ENCODE results near the gene GRAMD1A.
A peak's percentile ranks its signal among the peaks of the same experiment; 100 is the strongest.

Gene GRAMD1A

DNA sequence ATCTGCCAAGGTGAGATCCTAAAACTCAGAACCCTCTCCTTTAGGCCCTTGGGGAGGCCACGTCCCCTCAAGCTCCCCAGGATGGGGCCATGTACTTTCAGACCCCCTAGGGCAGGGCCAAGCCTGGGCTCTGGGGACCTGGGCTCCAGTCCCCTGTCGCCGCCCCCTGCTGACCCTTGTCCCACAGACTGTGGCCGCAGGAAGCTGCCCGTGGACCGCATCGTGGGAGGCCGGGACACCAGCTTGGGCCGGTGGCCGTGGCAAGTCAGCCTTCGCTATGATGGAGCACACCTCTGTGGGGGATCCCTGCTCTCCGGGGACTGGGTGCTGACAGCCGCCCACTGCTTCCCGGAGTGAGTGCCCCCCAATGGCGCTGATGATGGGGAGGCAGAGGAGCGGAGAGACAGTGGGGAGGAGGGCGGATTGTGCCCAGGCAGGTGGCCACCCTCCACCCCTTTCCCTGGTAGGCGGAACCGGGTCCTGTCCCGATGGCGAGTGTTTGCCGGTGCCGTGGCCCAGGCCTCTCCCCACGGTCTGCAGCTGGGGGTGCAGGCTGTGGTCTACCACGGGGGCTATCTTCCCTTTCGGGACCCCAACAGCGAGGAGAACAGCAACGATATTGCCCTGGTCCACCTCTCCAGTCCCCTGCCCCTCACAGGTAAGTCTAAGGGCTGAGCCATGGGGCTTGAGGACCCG is 60.2 kb downstream of the GRAMD1A start:
- no peak overlapping the region for H3K27ac ChIP-seq (ENCODE audit: low read depth, low read length)
- no peaks in the 10 kb centered on the region for H3K27me3 ChIP-seq (ENCODE audit: control insufficient read depth, insufficient read depth, low read length)
- no peak overlapping the region for H3K9ac ChIP-seq (ENCODE audit: low read depth, low read length)
- no peaks in the 10 kb centered on the region for H3K9me3 ChIP-seq (ENCODE audit: control insufficient read depth, insufficient read depth, low read length)
- H3K4me3 ChIP-seq (ENCODE audit: low read depth, low read length): no peak overlapping the region
- no peaks in the 10 kb centered on the region for H3K36me3 ChIP-seq (ENCODE audit: control insufficient read depth, insufficient read depth, low read length)
- no peaks in the 10 kb centered on the region; the same call in 1 of the 2 replicates for H3K4me1 ChIP-seq (ENCODE audit: control insufficient read depth, insufficient read depth, low read length)

DNA sequence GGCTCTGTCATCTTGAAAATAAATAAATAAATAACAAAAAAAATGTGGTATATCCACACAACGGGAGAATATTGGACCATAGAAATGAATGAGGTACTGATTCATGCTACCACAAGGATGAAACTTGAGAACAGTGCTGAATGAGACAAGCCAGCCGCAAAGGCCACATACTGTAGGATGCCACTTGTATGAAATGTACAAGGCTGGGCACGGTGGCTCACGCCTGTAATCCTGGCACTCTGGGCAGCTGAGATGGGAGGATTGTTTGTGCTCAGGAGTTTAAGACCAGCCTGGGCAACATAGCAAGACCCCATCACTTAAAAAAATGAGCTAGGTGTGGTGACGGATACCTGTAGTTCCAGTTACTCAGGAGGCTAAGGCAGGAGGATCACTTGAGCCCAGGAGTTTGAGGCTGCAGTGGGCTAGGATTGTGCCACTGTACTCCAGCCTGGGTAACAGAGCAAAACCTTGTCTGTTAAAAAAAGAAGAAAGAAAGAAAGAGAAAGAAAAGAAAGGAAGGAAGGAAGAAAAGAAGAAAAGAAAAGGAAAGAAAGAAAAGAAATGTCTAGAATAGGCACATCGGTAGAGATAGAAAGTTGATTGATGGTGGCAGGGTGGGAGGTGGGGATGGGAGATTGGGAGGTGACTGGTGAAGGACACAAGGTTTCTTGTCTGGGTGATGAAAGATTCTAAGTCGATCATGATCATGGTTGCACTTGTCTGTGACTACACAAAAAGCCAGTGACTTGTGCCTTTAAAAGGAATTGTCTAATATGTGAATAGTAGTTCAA is 61.7 kb downstream of the GRAMD1A start:
- no peak overlapping the region for H3K9ac ChIP-seq (ENCODE audit: low read depth, low read length)
- no peaks in the 10 kb centered on the region for H3K27me3 ChIP-seq (ENCODE audit: control insufficient read depth, insufficient read depth, low read length)
- H3K4me1 ChIP-seq (ENCODE audit: control insufficient read depth, insufficient read depth, low read length): no peaks in the 10 kb centered on the region
- no peaks in the 10 kb centered on the region for H3K36me3 ChIP-seq (ENCODE audit: control insufficient read depth, insufficient read depth, low read length)
- H3K27ac ChIP-seq (ENCODE audit: low read depth, low read length): no peak overlapping the region
- H3K9me3 ChIP-seq (ENCODE audit: control insufficient read depth, insufficient read depth, low read length): no peaks in the 10 kb centered on the region
- no peak overlapping the region for H3K4me3 ChIP-seq (ENCODE audit: low read depth, low read length)

DNA sequence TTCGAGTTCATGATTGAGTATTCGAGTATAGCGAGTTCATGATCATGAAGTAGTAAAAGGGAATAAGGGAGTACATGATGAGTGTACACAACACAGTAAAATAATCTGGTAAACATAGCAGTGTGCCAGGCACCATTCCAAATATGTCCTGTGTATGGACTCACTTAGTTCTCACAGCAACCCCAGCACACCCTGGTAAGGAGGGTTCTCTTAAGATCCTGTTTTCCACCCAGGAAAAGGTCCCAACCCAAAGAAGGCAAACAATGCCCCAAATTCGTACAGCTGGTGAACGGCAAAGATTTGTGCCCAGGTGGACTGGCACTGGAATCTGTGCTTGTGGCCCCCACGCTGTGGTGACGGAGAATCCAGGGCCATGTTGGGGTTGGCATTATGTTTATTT is 62.8 kb downstream of the GRAMD1A start:
- Histone ChIP-seq H3K27ac (ENCODE audit: low read depth, low read length) (no peak overlapping the region), H3K9me3 (ENCODE audit: control insufficient read depth, insufficient read depth, low read length) (no peaks in the 10 kb centered on the region), H3K27me3 (ENCODE audit: control insufficient read depth, insufficient read depth, low read length) (no peaks in the 10 kb centered on the region), H3K36me3 (ENCODE audit: control insufficient read depth, insufficient read depth, low read length) (no peaks in the 10 kb centered on the region), H3K4me3 (ENCODE audit: low read depth, low read length) (no peak overlapping the region), H3K9ac (ENCODE audit: low read depth, low read length) (no peak overlapping the region), H3K4me1 (ENCODE audit: control insufficient read depth, insufficient read depth, low read length) (no peaks in the 10 kb centered on the region; the same call in 1 of the 2 replicates)

DNA sequence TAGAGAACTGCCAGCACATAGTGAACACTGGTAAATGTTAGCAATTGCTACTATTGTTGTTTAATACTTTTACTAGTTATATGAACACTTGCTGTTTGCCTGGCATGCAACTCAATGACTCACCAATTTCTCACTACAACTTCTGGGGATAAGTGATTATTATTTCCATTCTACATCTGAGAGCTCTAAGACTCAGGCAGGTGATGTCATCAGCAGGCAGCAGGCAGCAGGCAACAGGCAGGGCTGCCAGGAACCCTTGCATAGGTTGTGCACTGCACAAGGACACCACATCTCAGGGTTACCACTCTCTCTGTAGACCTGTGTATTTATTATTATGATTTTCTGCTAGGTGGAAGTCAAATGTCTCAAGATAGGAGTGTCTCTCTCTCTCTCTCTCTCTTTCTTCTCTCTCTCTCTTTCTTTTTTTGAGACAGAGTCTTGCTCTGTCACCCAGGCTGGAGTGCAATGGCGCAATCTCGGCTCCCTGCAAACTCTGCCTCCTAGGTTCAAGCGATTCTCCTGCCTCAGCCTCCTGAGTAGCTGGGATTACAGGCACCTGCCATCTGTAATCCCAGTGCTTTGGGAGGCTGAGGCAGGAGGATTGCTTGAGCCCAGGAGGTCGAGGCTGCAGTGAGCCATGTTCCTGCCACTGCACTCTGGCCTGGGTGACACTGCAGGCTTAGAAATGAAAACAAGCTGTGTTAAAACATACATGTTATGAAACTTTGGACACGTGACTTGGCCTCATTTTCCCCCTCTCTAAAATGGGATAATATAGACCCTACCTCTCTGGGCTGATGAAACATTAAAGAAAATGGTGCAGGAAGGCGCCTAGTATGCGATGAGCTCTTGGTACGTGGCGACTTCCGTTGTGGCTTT is 64.1 kb downstream of the GRAMD1A start:
- H3K36me3 ChIP-seq (ENCODE audit: control insufficient read depth, insufficient read depth, low read length): no peaks in the 10 kb centered on the region
- no peaks in the 10 kb centered on the region for H3K27me3 ChIP-seq (ENCODE audit: control insufficient read depth, insufficient read depth, low read length)
- H3K9ac ChIP-seq (ENCODE audit: low read depth, low read length): no peak overlapping the region

DNA sequence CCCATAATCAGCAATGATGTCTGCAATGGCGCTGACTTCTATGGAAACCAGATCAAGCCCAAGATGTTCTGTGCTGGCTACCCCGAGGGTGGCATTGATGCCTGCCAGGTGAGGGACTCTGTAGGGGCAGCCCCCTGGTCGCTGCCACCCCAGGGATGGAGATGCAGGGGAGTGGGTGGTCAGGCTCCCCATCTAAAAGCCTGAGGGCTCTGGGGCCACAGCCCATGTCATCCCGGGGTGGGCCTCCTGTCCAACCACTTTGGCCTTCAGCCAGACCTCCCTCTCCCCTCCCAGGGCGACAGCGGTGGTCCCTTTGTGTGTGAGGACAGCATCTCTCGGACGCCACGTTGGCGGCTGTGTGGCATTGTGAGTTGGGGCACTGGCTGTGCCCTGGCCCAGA is 65.5 kb downstream of the GRAMD1A start:
- Histone ChIP-seq H3K27ac (ENCODE audit: low read depth, low read length) (no peak overlapping the region), H3K9me3 (ENCODE audit: control insufficient read depth, insufficient read depth, low read length) (no peaks in the 10 kb centered on the region), H3K4me1 (ENCODE audit: control insufficient read depth, insufficient read depth, low read length) (peaks cover 19% of the 10 kb centered on the region), H3K4me3 (ENCODE audit: low read depth, low read length) (no peak overlapping the region), H3K9ac (ENCODE audit: low read depth, low read length) (no peak overlapping the region), H3K36me3 (ENCODE audit: control insufficient read depth, insufficient read depth, low read length) (no peaks in the 10 kb centered on the region), H3K27me3 (ENCODE audit: control insufficient read depth, insufficient read depth, low read length) (no peaks in the 10 kb centered on the region)

More for the DNA sequence above, 64.1 kb downstream of the GRAMD1A start:
- H3K4me3 ChIP-seq (ENCODE audit: low read depth, low read length): no peak overlapping the region
- H3K27ac ChIP-seq (ENCODE audit: low read depth, low read length): no peak overlapping the region
- H3K4me1 ChIP-seq (ENCODE audit: control insufficient read depth, insufficient read depth, low read length): peaks cover 12% of the 10 kb centered on the region
- H3K9me3 ChIP-seq (ENCODE audit: control insufficient read depth, insufficient read depth, low read length): no peaks in the 10 kb centered on the region

DNA sequence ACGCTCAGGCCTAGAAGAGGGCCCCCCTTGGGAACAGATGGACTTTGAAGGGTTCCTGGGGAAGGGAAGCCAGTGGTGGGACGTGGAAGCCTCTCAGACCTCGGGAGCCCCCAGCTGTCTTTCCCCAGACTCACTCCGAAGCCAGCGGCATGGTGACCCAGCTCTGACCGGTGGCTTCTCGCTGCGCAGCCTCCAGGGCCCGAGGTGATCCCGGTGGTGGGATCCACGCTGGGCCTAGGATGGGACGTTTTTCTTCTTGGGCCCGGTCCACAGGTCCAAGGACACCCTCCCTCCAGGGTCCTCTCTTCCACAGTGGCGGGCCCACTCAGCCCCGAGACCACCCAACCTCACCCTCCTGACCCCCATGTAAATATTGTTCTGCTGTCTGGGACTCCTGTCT is 66.0 kb downstream of the GRAMD1A start:
- Histone ChIP-seq H3K4me1 (ENCODE audit: control insufficient read depth, insufficient read depth, low read length) (peaks cover 19% of the 10 kb centered on the region), H3K27me3 (ENCODE audit: control insufficient read depth, insufficient read depth, low read length) (no peaks in the 10 kb centered on the region), H3K36me3 (ENCODE audit: control insufficient read depth, insufficient read depth, low read length) (no peaks in the 10 kb centered on the region), H3K9ac (ENCODE audit: low read depth, low read length) (no peak overlapping the region), H3K9me3 (ENCODE audit: control insufficient read depth, insufficient read depth, low read length) (no peaks in the 10 kb centered on the region), H3K27ac (ENCODE audit: low read depth, low read length) (no peak overlapping the region), H3K4me3 (ENCODE audit: low read depth, low read length) (no peak overlapping the region)

DNA sequence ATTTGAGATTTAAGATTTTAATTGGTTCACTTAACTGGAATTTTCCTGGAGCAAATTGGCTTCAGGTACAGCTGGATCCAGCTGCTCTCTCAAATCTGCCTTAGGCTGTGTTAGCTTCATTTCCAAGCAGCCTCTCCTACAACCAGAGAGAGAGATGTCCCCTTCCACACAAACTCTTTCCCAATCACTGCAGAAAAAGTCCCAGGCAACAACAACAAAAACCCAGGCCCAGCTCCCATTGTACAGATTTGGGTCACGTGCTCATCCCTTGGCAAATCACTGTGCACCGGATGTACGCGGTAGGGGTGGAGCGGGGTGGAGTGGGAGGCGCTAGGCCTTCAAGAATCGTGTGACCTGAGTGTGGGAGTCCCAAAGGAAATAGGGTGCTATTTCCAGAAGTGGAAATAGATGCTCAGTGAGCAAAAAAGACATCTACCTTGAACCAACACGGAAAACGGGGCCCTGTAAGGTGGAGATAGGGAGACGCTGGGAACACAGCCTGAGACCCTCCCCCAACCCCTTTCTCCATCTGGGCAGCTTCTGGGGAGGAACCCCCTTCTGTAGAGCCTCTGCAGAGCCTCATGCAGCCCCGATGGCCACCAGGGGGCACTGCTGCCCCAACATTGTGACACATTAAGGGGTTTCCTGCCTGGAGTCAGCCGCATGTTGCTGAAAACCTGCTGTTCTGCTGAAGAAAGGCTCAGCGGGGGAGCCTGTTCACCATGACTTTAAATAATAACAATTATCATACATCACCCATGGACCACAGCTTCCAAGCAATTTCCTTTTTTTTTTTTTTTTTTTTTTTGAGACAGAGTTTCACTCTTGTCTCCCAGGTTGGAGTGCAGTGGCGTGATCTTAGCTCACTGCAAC is 66.8 kb downstream of the GRAMD1A start:
- Histone ChIP-seq H3K4me3 (ENCODE audit: low read depth, low read length) (peak overlapping the region; percentile 46), H3K9ac (ENCODE audit: low read depth, low read length) (no peak overlapping the region)

DNA sequence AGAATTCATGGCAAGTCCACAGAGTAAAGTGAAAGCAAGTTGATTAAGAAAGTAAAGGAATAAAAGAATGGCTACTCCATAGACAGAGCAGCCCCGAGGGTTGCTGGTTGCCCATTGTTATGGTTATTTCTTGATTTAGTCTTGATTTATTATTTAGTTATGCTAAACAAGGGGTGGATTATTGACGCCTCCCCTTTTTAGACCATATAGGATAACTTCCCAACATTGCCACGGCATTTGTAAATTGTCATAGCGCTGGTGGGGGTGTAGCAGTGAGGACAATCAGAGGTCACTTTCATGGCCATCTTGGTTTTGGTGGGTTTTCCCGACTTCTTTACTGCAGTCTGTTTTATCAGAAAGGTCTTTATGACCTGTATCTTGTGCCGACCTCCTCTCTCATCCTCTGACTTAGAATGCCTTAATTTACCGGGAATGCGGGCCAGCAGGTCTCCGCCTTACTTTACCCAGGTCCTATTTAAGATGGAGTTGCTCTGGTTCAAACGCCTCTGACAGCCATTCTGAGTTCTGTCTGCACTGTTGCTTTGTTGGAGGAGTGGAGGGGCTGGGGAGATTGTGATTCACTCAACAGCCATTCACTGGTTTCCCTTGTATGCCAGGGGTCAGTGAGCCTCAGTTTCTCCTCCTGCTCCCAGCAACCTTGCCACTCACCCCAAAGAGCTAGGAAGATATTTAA is 69.0 kb downstream of the GRAMD1A start:
- no peaks in the 10 kb centered on the region for H3K36me3 ChIP-seq (ENCODE audit: control insufficient read depth, insufficient read depth, low read length)
- no peaks in the 10 kb centered on the region for H3K9me3 ChIP-seq (ENCODE audit: control insufficient read depth, insufficient read depth, low read length)
- H3K27me3 ChIP-seq (ENCODE audit: control insufficient read depth, insufficient read depth, low read length): no peaks in the 10 kb centered on the region
- peak overlapping the region; percentile 24; the same call in 1 of the 2 replicates for H3K9ac ChIP-seq (ENCODE audit: low read depth, low read length)
- peak overlapping the region; percentile 94 for H3K27ac ChIP-seq (ENCODE audit: low read depth, low read length)
- peak overlapping the region; percentile 39; the same call in 1 of the 2 replicates for H3K4me3 ChIP-seq (ENCODE audit: low read depth, low read length)
- peaks cover 19% of the 10 kb centered on the region for H3K4me1 ChIP-seq (ENCODE audit: control insufficient read depth, insufficient read depth, low read length)

More for the DNA sequence above, 66.8 kb downstream of the GRAMD1A start:
- peak overlapping the region; percentile 66 for H3K27ac ChIP-seq (ENCODE audit: low read depth, low read length)
- no peaks in the 10 kb centered on the region for H3K36me3 ChIP-seq (ENCODE audit: control insufficient read depth, insufficient read depth, low read length)
- H3K4me1 ChIP-seq (ENCODE audit: control insufficient read depth, insufficient read depth, low read length): peaks cover 19% of the 10 kb centered on the region
- no peaks in the 10 kb centered on the region for H3K9me3 ChIP-seq (ENCODE audit: control insufficient read depth, insufficient read depth, low read length)
- H3K27me3 ChIP-seq (ENCODE audit: control insufficient read depth, insufficient read depth, low read length): no peaks in the 10 kb centered on the region

DNA sequence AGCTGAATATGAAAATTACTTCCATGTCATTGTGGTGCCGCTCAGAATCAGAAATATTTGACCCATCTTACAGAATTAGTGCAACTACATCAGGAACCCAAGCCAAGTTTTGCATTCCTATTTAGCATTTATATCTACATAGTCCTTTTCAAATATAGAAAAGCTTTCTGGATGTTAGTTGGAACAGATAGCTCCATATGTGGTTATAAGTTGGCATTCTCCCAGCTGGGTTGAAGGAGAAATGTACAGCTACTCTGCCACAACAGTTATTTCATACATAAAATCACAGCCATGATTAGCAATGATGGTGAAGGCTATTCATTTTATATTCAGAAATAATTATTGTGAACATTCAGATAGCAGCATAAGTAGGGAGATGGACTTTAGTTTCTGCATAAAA is 69.6 kb downstream of the GRAMD1A start:
- no peak overlapping the region for H3K9ac ChIP-seq (ENCODE audit: low read depth, low read length)
- H3K9me3 ChIP-seq (ENCODE audit: control insufficient read depth, insufficient read depth, low read length): no peaks in the 10 kb centered on the region
- no peaks in the 10 kb centered on the region for H3K27me3 ChIP-seq (ENCODE audit: control insufficient read depth, insufficient read depth, low read length)
- peaks cover 19% of the 10 kb centered on the region for H3K4me1 ChIP-seq (ENCODE audit: control insufficient read depth, insufficient read depth, low read length)
- H3K27ac ChIP-seq (ENCODE audit: low read depth, low read length): peak overlapping the region; percentile 94
- H3K36me3 ChIP-seq (ENCODE audit: control insufficient read depth, insufficient read depth, low read length): no peaks in the 10 kb centered on the region
- no peak overlapping the region for H3K4me3 ChIP-seq (ENCODE audit: low read depth, low read length)

DNA sequence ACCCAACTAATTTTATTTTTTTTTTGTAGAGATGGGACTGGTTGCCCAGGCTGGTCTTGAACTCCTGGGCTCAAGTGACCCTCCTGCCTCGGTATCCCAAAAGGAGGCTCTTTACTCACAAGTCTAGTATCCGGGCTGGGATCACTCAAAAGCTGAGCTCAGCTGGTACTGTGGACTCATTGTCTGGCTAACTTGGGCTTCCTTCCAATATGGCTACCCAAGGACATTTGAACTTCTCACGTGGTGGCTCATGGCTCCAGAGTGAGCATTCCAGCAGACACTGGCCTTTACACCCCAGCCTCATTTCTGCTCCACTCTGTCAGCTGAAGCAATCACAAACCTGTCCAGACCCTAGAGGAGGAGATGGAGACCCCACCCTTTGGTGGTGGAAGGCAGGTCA is 70.3 kb downstream of the GRAMD1A start:
- H3K27ac ChIP-seq (ENCODE audit: low read depth, low read length): no peak overlapping the region
- no peak overlapping the region for H3K4me3 ChIP-seq (ENCODE audit: low read depth, low read length)
- no peaks in the 10 kb centered on the region for H3K9me3 ChIP-seq (ENCODE audit: control insufficient read depth, insufficient read depth, low read length)
- H3K27me3 ChIP-seq (ENCODE audit: control insufficient read depth, insufficient read depth, low read length): no peaks in the 10 kb centered on the region
- H3K36me3 ChIP-seq (ENCODE audit: control insufficient read depth, insufficient read depth, low read length): no peaks in the 10 kb centered on the region
- H3K4me1 ChIP-seq (ENCODE audit: control insufficient read depth, insufficient read depth, low read length): peaks cover 19% of the 10 kb centered on the region
- no peak overlapping the region for H3K9ac ChIP-seq (ENCODE audit: low read depth, low read length)

Measured in HUES48 (cell line).